GM19372 (cell line): ENCODE results near the gene NOD2.

Experiments
- ATAC-seq: cut with Tn5 transposase; IDR thresholded peaks from one replicate; pipeline ENCODE4 v1.9.1; 2021; ENCODE audit warnings: mild to moderate bottlenecking, low read depth, moderate library complexity; ENCODE audit not compliant: unreplicated experiment

Gene NOD2

DNA sequence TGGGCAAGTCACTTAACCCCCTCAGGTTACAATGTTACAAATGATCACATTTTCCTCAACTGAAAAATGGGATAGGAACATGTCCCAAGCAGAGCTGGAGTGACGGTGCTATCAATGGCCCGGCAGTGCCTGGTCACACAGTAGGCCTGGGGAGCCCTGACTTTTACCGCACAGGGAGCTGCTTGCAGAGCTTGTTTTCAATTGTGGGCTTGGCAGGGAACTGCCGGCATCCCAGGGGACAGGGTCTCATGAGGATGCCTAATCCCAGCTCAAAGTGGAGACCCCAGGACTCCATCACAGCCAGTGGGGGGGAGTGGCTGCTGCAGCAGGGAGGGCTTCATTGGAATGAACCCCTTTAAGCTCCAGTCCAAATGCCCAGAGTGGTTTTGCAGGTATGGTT, 23.7 kb upstream of the NOD2 start:
- ATAC-seq = no peak

DNA sequence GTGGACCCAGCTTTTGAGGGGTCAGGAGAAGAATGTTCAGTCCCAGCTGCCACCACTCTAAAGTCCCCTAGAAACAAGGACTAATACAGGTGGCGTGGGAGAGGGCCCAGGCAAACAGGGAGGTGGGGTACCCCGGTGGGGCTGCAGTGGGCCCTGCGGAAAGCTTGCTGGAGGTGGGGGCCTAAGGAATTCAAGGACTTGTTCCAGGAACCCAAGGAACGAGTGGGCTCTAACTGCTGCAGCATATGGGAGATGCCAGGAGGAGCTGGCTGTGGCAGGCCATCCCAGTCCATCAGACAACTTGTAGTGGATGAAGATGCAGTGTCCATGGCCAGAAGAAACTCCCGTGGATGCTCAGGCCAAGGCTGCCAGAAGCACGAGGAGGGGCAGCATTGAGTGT, 22.9 kb upstream of the NOD2 start:
- ATAC-seq = no peak

DNA sequence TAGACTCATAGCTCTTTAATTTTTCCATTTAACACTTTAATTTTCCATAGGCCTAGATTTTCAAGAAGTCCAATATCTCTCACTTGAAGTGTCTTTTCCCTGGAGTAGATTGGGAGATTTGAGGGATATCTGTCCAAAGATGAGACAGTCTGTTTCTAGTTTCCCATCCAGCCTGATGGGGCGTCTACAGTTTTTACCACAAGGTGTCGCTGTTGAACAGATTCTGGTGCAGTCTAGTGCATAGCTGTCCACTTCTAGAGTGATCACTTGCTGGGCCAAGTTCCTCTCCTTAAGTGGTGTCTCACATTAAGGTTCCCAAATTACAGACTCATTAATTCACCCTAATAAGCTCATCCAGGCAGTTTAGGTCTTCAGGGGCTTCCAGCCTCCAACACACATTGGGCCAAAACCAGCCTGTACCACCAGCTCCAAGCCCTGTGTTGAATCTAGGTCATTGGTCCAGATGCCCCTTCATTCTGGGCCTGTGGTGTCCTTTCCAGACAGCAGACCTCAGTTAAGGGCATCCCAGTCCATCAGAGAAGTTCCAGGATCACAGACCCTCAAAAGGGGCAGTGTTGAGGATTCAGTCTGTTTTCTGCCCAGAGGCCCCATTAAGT, 21.7 kb upstream of the NOD2 start:
- ATAC-seq = no peak

DNA sequence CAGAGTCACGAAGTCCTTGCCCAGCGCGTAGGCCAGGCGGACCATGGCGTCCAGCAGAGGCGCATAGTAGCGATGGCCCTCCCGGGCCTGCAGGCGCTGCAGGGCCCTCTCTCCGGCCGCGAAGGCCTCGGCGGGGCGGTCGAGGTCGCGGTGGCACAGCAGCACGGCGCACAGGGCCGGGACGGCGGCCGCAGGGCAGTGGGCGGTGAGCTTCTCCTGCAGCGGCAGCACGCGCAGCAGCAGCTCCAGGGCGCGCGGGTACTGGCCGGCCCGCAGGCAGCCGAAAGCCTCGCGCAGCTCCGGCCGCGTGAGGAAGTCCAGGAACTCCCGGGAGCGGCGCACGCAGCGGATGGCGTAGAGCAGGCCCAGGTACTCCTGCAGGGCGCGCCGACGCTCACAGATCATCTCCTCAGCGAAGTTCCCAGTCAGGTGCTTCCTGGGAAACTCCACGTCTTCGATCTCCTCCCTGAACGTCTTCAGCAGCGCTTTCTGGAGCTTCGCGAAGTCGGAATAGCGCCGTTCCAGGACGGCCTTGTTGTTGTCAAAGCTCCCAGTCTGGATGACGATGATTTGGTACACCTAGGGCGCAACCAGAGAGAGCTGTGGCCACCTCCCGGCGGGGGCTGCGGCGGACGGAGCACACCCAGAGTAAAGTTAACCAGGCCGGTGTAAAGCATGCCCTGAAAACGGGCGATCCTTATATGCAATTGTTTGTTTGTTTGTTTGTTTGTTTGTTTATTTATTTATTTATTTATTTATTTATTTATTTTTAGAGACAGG, 19.7 kb upstream of the NOD2 start:
- ATAC-seq = no peak

GRCh38 chr16:50674831-50675230, 18.6 kb upstream of the NOD2 start:
- ATAC-seq = no peak

GRCh38 chr16:50675686-50676610, 17.5 kb upstream of the NOD2 start:
- no peak for ATAC-seq

- no peak for ATAC-seq
These were observed 16.7 kb upstream of the NOD2 start for GRCh38 chr16:50676684-50677225.

DNA sequence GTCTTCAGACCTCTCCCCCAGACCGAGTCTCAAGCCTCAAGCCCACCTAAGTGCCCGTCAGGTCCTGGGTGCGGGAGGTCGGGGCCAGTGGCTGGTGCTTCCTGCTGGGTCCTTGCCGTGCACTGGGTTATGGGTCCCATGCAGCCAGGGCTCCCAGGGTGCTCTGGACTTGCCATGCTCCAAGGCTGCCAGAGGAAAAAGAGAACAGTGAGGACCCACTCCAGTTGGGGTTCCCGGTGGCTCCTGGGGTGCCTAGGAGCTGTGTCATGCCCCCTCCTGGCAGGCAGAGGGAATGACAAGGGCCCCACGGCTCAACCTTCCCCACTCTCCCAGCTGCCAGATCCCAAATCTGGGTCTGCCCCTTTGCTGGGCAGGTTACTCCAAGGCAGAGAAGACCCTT, 16.1 kb upstream of the NOD2 start:
- no peak for ATAC-seq

- ATAC-seq = no peak
These were observed 14.9 kb upstream of the NOD2 start for GRCh38 chr16:50678531-50678930.

DNA sequence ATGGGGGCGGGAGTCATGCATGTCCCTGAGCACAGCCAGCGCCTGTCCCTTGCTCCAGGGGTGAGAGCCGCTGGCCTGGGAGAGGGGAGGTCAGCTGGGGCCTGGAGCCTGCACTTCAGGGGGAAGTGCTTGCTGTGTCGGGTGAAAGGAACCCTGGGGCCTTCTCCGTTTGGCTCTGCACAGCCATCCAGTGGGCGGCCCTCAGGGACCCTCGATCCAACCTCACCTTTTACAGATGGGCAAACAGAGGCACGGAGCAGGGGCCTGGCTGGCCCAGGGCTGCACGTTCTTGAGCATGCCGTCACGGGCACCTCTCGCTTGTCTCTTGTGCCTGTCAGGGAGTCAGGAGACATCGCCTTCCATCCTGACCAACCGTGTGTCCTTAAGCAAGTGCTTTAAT, 14.1 kb upstream of the NOD2 start:
- ATAC-seq = no peak

DNA sequence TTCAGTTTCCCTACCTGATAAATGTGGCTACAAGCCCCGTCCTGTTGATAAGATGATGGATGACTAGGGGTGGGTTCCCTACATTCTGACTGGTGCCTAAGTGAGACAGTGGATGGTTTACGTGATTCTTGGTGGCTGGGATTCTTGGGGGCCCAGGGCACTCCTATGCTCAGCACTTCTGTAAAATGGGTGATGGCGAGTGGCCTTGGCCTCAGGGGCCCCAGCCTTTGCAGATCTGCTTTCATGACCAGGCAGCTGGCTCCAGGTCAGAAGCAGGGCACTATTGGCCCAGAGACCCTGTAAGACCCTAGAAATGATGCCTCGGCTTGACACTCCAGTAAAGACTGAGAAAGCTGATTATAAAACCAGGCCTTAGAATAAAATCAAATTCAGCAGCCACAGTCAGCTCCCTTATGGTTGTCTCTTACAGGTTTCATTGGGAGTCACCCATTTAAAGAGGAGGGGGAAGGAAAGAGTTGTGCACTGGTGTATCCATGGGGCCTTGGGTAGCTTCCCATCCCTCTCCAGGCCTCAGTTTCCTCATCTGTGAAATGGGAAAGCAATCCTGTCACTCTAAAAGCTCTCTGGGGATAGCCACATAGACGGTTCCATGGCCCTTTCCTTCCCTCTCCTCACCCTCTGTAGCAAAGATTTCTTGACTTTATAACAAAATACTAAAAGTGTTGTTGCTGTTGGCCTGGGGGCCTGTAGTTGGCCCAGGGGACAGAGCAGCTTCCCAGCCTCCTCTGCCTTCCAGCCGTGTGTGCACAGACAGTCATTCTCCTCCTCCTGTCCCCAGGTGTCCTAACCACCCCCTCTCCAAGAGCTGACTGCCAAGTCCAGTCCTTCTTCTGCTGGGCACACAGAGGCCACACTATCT, 13.5 kb upstream of the NOD2 start:
- no peak for ATAC-seq

DNA sequence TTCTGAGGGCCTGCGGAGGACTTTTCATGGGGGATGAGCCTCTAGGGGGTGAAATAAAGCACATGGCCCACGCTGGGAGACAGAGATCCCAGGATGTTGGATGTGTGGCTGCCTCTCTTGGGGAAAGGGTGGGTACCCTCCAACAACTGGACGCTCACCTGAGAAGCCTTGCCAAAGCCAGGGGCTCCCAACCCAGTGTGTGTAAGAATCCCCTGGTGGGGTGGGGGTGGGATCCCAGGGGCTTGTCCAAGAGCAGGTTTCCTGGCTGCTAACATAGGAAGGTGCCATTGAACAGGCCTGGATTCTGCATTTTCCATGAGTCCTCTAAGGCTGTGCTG, 12.9 kb upstream of the NOD2 start:
- no peak for ATAC-seq

DNA sequence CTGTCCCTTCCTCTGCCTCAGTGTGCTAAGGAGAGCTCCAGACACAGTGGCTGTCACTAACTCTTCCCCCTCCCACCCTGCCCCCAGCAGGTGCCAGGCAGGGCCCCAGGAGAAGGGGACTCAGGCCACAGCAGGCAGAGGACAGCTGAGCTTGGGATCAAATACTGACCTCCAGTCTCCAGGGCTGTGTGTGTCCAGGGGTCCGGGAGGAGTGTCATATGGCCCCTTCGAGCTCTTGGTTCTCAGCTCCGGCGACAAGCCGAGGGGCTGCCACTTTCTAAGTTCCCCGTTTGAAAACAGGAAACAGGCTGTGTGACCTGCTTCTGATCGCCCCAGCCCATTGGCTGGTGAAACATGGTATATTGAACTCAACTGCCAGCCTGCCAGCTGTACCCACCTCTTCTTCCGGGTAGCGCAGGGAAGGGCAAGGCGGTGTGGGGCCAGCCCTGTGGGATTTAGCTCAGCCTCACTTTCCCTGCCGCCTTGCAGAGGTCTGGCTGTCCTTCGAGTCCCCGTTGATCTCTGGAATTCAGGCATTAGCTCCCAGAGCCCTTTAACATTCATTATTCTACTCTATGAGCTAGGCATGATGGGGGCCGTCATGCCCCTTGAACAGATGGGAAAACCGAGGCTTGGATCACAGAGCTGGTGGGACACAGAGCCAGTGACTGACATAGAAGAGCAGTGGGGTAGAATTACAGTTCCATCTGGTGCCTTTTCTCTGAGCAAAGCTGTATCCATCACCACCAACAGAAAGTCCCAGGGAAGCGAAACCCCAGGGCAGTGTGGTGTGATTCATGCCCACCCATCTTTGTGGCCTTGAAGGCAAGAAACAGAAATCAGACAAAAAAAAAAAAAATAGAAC, 12.2 kb upstream of the NOD2 start, which contains the start of gene SNX20:
SNX20 (minus strand) TSS at position 292 of the 865 bp plus-strand sequence. CDS start 3,786 bp downstream, outside the sequence.
- peak; percentile 37 for ATAC-seq

- peak; percentile 69 for ATAC-seq
These were observed 9.6 kb upstream of the NOD2 start for GRCh38 chr16:50683689-50684374.

DNA sequence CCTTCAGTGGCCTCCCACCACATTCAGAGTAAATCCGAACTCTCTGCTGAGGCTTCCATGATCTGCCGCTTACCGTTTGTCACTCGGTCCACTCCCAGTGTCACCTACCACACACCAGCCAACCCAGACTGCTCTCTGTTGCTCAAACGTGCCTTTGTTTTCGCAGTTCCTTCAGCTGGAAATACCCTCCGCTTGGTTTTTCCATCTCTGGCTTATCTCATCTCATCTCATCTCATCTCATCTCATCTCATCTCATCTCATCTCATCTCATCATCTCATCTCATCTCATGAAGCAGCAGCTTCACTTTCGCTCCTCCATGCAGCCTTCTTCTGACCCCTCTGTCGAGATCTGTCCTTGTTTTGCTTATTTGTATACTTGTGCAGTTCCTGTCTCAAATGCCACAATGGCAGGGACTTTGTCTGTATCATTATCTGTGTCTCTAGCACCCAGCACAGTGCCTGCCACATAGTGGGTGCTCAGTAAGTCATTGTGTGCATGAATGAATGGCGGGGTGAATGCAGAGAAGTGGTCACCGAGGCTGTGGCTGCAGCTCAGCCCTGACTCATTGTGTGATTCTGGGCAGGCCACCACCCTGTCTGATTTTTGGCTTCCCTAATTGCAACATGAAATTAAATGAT, 8.5 kb upstream of the NOD2 start:
- ATAC-seq = no peak

DNA sequence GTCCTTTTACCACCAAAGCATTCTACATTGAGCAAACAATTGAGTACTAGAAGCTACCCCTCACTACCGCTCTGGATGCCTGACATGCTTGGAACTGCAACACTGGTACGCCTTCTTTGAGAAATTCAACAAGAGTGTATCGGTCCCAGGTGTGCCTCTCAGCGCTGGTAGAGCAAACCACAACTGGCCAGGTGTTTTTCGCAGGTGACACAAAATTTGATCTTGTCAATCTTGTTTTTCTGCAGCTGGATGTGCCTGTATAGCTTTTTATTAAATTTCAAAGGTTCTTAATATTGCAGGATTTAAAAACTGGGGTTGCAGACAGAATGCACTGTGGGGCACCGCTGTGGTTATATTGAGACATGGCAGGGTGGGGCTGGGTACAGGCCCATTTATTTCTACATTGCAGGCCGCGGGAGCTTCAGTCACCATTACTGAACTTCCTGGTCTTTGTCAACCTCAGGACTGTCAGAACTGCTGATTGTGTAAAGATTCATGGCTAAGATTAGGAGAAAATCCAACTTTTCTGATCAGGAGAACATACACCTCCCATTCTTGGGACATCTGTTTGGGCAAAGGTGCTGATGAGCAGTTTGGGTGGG, 7.8 kb upstream of the NOD2 start:
- no peak for ATAC-seq

GRCh38 chr16:50688083-50688482, 5.3 kb upstream of the NOD2 start:
- no peak for ATAC-seq

GRCh38 chr16:50688867-50689266, 4.5 kb upstream of the NOD2 start:
- ATAC-seq = no peak
